ENCODE results near the gene SKAP1.
"Not testable (repeated sequence)": the region's sequence is repeated elsewhere in the genome, so short reads cannot be mapped to it uniquely, and the experiment has no call there.

SKAP1 gene

GRCh38 chr17:48413613-48414405 lies 16.2 kb downstream of the SKAP1 start:
- no peak for DNase-seq (ENCODE audit: low read depth, low spot score)

GRCh38 chr17:48412841-48413240 lies 17.2 kb downstream of the SKAP1 start:
- DNase-seq (ENCODE audit: low read depth, low spot score): no peak

GRCh38 chr17:48410821-48411220 lies 19.2 kb downstream of the SKAP1 start:
- DNase-seq (ENCODE audit: low read depth, low spot score): not testable (repeated sequence)

GRCh38 chr17:48409607-48410006 lies 20.4 kb downstream of the SKAP1 start:
- no peak for DNase-seq (ENCODE audit: low read depth, low spot score)

GRCh38 chr17:48406936-48407567 lies 23.0 kb downstream of the SKAP1 start:
- DNase-seq (ENCODE audit: low read depth, low spot score): no peak

GRCh38 chr17:48394821-48395220 lies 35.2 kb downstream of the SKAP1 start:
- no peak for DNase-seq (ENCODE audit: low read depth, low spot score)

- DNase-seq (ENCODE audit: low read depth, low spot score): no peak
Observed at GRCh38 chr17:48393283-48393682, 36.7 kb downstream of the SKAP1 start.

- DNase-seq (ENCODE audit: low read depth, low spot score): no peak
Observed at GRCh38 chr17:48392857-48393256, 37.2 kb downstream of the SKAP1 start.

- no peak for DNase-seq (ENCODE audit: low read depth, low spot score)
Observed at GRCh38 chr17:48391444-48391843, 38.6 kb downstream of the SKAP1 start.

GRCh38 chr17:48389903-48390302 lies 40.1 kb downstream of the SKAP1 start:
- no peak for DNase-seq (ENCODE audit: low read depth, low spot score)

GRCh38 chr17:48388955-48389743 lies 40.9 kb downstream of the SKAP1 start:
- no peak for DNase-seq (ENCODE audit: low read depth, low spot score)

GRCh38 chr17:48386826-48387225 lies 43.2 kb downstream of the SKAP1 start:
- no peak for DNase-seq (ENCODE audit: low read depth, low spot score)

GRCh38 chr17:48385319-48385718 lies 44.7 kb downstream of the SKAP1 start:
- DNase-seq (ENCODE audit: low read depth, low spot score): no peak

- no peak for DNase-seq (ENCODE audit: low read depth, low spot score)
Observed at GRCh38 chr17:48384164-48384563, 45.9 kb downstream of the SKAP1 start.

GRCh38 chr17:48382989-48383388 lies 47.0 kb downstream of the SKAP1 start:
- no peak for DNase-seq (ENCODE audit: low read depth, low spot score)

GRCh38 chr17:48378708-48379392 lies 51.2 kb downstream of the SKAP1 start:
- no peak for DNase-seq (ENCODE audit: low read depth, low spot score)

GRCh38 chr17:48378238-48378637 lies 51.8 kb downstream of the SKAP1 start:
- DNase-seq (ENCODE audit: low read depth, low spot score): no peak

GRCh38 chr17:48376682-48377325 lies 53.2 kb downstream of the SKAP1 start:
- no peak for DNase-seq (ENCODE audit: low read depth, low spot score)

GRCh38 chr17:48375356-48375755 lies 54.7 kb downstream of the SKAP1 start:
- DNase-seq (ENCODE audit: low read depth, low spot score): no peak

- DNase-seq (ENCODE audit: low read depth, low spot score): no peak
Observed at GRCh38 chr17:48374650-48375230, 55.3 kb downstream of the SKAP1 start.

- DNase-seq (ENCODE audit: low read depth, low spot score): no peak
Observed at GRCh38 chr17:48373883-48374282, 56.1 kb downstream of the SKAP1 start.

Measured in activated CD4-positive, CD25-positive, alpha-beta regulatory T cell treated with anti-CD3 and anti-CD28 coated beads, Interleukin-2, amount 50 U/mL, for 16 hours (primary cell).